B cell (primary cell): ENCODE results near the gene FNDC11. TPM values are rescaled to one million over a fixed set of nuclear protein-coding genes. Genes with fewer than 3 reads are reported as not detected.

Experiments used
- ATAC-seq: fragments of 200-7000 bp; cut with Tn5 transposase; one replicate; pipeline ENCODE4 v1.10.0; 2021; ENCODE audit warnings: low read depth, mild to moderate bottlenecking, moderate number of reproducible peaks, moderate library complexity
- CTCF ChIA-PET: fragments of 350-600 bp; sonication (Branson Sonifier 250); formaldehyde crosslinking; loops from one replicate; lab custom pipeline; 2021; ENCODE audit warnings: antibody characterized with exemption, inconsistent platforms; lab: Charles Lee
- POLR2A ChIA-PET: fragments of 350-600 bp; sonication (Branson Sonifier 250); formaldehyde crosslinking; loops from one replicate; lab custom pipeline; 2021; ENCODE audit warnings: antibody characterized with exemption; lab: Charles Lee
- DNase-seq: peaks from one replicate; pipeline ENCODE4 v3.0.0; 2013
- H2AFZ ChIP-seq: 2 replicates; pipeline ENCODE4 v1.6.1; 2012; ENCODE audit warnings: mild to moderate bottlenecking, low read depth, low read length; ENCODE audit not compliant: insufficient read depth, poor library complexity, severe bottlenecking
- H3K27ac ChIP-seq, 2 donors: 1 replicate in 1 of 2; 2 replicates in 1 of 2; pipeline ENCODE4 v1.5.1; 2012 to 2013; ENCODE audit warnings: low read length in 2 of 2, mild to moderate bottlenecking in 2 of 2, moderate library complexity in 1 of 2
- H3K27me3 ChIP-seq, 4 experiments: fragments of 200-600 bp in 1 of 4; sonication (generic) in 1 of 4; replicated peaks in 1 of 4; 1 replicate in 2 of 4; 2 replicates in 2 of 4; pipeline versions ENCODE4 v1.6.1 to v1.7.0; 2013 to 2016; ENCODE audit warnings: low read length in 3 of 4, mild to moderate bottlenecking in 2 of 4, mixed read lengths in 1 of 4, moderate library complexity in 1 of 4; ENCODE audit not compliant: insufficient read depth in 4 of 4, control insufficient read depth in 3 of 4; ENCODE audit errors: control extremely low read depth in 1 of 4
- H3K36me3 ChIP-seq, 2 experiments: replicated peaks in 1 of 2; 1 replicate in 1 of 2; 2 replicates in 1 of 2; pipeline versions ENCODE4 v1.6.1 to v1.7.1; 2013; ENCODE audit warnings: low read length in 1 of 2; ENCODE audit not compliant: insufficient read depth in 2 of 2, control insufficient read depth in 1 of 2; ENCODE audit errors: control extremely low read depth in 1 of 2, extremely low read depth in 1 of 2
- H3K4me1 ChIP-seq, 2 donors: fragments of 200-600 bp in 1 of 2; sonication (generic) in 1 of 2; 1 replicate in 1 of 2; 2 replicates in 1 of 2; pipeline versions ENCODE4 v1.5.1 to v1.6.1; 2013 to 2017; ENCODE audit warnings: low read length in 2 of 2; ENCODE audit not compliant: control insufficient read depth in 2 of 2, insufficient read depth in 2 of 2
- H3K4me2 ChIP-seq: replicated peaks from 2 replicates; pipeline ENCODE3; 2012; ENCODE audit warnings: mild to moderate bottlenecking, low read depth, low read length; ENCODE audit not compliant: poor library complexity, severe bottlenecking
- H3K4me3 ChIP-seq, 5 experiments: fragments of 200-600 bp in 1 of 5; sonication (generic) in 1 of 5; 1 replicate in 3 of 5; 2 replicates in 2 of 5; pipeline versions ENCODE4 v1.5.1 to v1.7.0; 2011 to 2016; ENCODE audit warnings: low read length in 4 of 5, mild to moderate bottlenecking in 4 of 5, low read depth in 2 of 5, control low read depth in 1 of 5, moderate library complexity in 1 of 5; ENCODE audit not compliant: insufficient read depth in 1 of 5; ENCODE audit errors: control extremely low read depth in 1 of 5, extremely low read depth in 1 of 5
- H3K79me2 ChIP-seq: fragments of 200-600 bp; sonication (generic); one replicate; pipeline ENCODE4 v1.6.0; 2016; ENCODE audit warnings: low read length; ENCODE audit not compliant: control insufficient read depth, insufficient read depth
- H3K9ac ChIP-seq: fragments of 200-600 bp; sonication (generic); 2 replicates; pipeline ENCODE4 v1.6.1; 2017; ENCODE audit warnings: mild to moderate bottlenecking, low read length, moderate library complexity
- H3K9me3 ChIP-seq, 3 donors: one replicate each; pipeline versions ENCODE4 v1.6.1 to v1.7.1; 2013; ENCODE audit warnings: low read length in 2 of 3; ENCODE audit not compliant: control insufficient read depth in 2 of 3, insufficient read depth in 1 of 3; ENCODE audit errors: control extremely low read depth in 1 of 3
- H4K20me1 ChIP-seq: 2 replicates; pipeline ENCODE4 v1.6.0; 2012; ENCODE audit warnings: mild to moderate bottlenecking, low read length; ENCODE audit not compliant: insufficient read depth, control insufficient read depth, poor library complexity, severe bottlenecking
- H3K27ac Mint-ChIP-seq: one replicate; pipeline ENCODE4 v1.8.0; 2021; ENCODE audit warnings: mixed read lengths
- H3K27me3 Mint-ChIP-seq: one replicate; pipeline ENCODE4 v1.8.0; 2021; ENCODE audit warnings: mixed read lengths
- H3K4me1 Mint-ChIP-seq: one replicate; pipeline ENCODE4 v1.8.0; 2021; ENCODE audit warnings: mixed read lengths
- H3K4me3 Mint-ChIP-seq: one replicate; pipeline ENCODE4 v1.8.0; 2021; ENCODE audit warnings: mixed read lengths
- H3K9me3 Mint-ChIP-seq: one replicate; pipeline ENCODE4 v1.8.0; 2022; ENCODE audit warnings: mixed read lengths; ENCODE audit not compliant: insufficient read depth
- EZH2 ChIP-seq: IDR thresholded peaks from 2 replicates; pipeline ENCODE4 v1.6.1; 2012; ENCODE audit warnings: borderline replicate concordance, low read depth, mild to moderate bottlenecking, moderate library complexity, low read length; ENCODE audit not compliant: insufficient read depth, poor library complexity, severe bottlenecking
- WGBS: methylation state at CpG from one replicate; pipeline ENCODE4 v1.1.5; 2013; ENCODE audit warnings: missing lambda C conversion rate; ENCODE audit not compliant: insufficient coverage; 5-methylcytosine and 5-hydroxymethylcytosine counted together
- intact Hi-C: fragments of 100-400 bp; cut with micrococcal nuclease; formaldehyde crosslinking; loops from one replicate; pipeline ENCODE4 v1.10.0; 2022
- polyA plus RNA-seq: library from polyadenylated mRNA; depleted of rRNA; stranded (reverse); fragments of >200 nt; gene quantifications from 2 replicates; pipeline ENCODE4 v1.2.3, GENCODE V29; 2012
- total RNA-seq, 2 donors: library from RNA; stranded (reverse); fragments of 120-200 nt in 1 of 2; gene quantifications; 1 replicate in 1 of 2; 2 replicates in 1 of 2; pipeline versions ENCODE4 v1.2.3 to v1.2.4, GENCODE V29; 2013 to 2022
- TF ChIP-seq, protein P1 (sequence below): fragments of 200-600 bp; IDR thresholded peaks from one replicate; pipeline ENCODE4 v1.8.0; 2022; ENCODE audit warnings: antibody characterized with exemption, mild to moderate bottlenecking

Gene FNDC11
- total and polyA plus RNA-seq, 2 donors (not counting 1 experiment from before 2014, with no cell fraction given): 3.8 to 34.2 TPM

DNA sequence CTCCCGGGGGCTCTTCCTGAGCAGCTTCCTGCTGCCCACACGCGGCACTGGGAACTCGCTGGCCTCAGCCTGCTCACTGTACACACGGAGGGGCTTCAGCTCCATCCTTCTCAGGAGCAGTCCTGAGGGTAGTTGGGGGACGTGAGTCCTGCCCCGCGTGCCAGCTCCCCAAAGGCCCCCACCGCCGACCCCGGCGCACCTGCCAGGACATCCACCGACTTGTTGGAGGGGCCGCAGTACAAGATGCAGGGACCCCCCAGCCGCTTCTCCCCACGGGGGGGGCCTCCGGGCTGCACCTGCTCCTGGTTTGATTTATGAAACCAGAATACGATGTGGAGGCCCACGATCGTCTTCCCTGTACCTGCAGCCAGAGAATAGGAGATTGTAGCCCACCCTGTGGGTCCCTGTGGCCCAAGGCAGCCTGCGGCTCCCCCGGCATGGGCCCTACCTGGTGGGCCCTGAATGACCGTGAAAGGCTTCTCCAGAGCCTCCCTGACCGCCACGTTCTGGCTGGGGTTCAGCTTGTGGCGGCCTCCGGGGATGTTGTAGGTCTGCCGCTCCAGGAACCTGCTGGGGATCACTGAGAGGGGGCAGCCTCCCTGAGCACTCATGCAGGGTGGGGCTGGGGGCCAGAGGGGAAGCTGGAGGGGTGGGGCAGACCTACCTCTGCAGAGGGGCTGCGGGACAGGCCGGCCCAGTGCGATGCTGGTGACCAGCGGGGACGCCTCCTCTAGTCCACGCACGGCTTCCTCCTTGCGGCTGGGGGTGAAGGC, 7.9 kb downstream of the FNDC11 start:
- Histone ChIP-seq H3K4me1 (peaks cover 2 to 10% of the 10 kb centered on the region in 2 donors), H3K27ac (no peak overlapping the region), H3K9me3 (peaks cover 0 to 6% (median 0%) of the 10 kb centered on the region in 3 donors), H4K20me1 (peaks cover 70% of the 10 kb centered on the region), H3K9ac (no peak overlapping the region), H3K27me3 (no peaks in the 10 kb centered on the region), H3K4me2 (no peak overlapping the region), H2AFZ (no peak overlapping the region), H3K4me3 (no peak overlapping the region), H3K79me2 (no peaks in the 10 kb centered on the region), H3K36me3 (peaks cover 0 to 61% of the 10 kb centered on the region in 2 experiments)
- no peak for DNase-seq
- Mint-ChIP-seq H3K27me3 (no peaks in the 10 kb centered on the region), H3K9me3 (no peaks in the 10 kb centered on the region), H3K4me3 (no peak overlapping the region), H3K4me1 (peaks cover 6% of the 10 kb centered on the region), H3K27ac (no peak overlapping the region)
- intact Hi-C loops: no loop called here
- CTCF ChIA-PET: no interaction called here
- ATAC-seq: no peak
- POLR2A ChIA-PET: interaction anchor here (1.2 to 1.6 kb wide), 2 partner anchors 12 to 80 kb away, joined by 3 to 4 read pairs; partner anchors contain the start of gene HELZ2
- 91% methylated on average over 36 of the region's 36 CpGs for WGBS
- TF ChIP-seq EZH2: no peak
- TF ChIP-seq, protein P1, sequence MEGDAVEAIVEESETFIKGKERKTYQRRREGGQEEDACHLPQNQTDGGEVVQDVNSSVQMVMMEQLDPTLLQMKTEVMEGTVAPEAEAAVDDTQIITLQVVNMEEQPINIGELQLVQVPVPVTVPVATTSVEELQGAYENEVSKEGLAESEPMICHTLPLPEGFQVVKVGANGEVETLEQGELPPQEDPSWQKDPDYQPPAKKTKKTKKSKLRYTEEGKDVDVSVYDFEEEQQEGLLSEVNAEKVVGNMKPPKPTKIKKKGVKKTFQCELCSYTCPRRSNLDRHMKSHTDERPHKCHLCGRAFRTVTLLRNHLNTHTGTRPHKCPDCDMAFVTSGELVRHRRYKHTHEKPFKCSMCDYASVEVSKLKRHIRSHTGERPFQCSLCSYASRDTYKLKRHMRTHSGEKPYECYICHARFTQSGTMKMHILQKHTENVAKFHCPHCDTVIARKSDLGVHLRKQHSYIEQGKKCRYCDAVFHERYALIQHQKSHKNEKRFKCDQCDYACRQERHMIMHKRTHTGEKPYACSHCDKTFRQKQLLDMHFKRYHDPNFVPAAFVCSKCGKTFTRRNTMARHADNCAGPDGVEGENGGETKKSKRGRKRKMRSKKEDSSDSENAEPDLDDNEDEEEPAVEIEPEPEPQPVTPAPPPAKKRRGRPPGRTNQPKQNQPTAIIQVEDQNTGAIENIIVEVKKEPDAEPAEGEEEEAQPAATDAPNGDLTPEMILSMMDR: no peak
